ENCODE measurements around the gene NTRK3. TPM values are rescaled to one million over a fixed set of nuclear protein-coding genes. Genes with fewer than 3 reads are reported as not detected.

Gene NTRK3
- total and polyA plus RNA-seq, 8 donors: 4.1 to 9.8 (median 7.4) TPM

GRCh38 chr15:88132499-88132898 is 124.0 kb downstream of the NTRK3 start:
- TF ChIP-seq CTCF (IDR thresholded peaks at IDR 0.05): no peak
- H3K4me1 ChIP-seq: no peaks in the 10 kb centered on the region
- H3K36me3 ChIP-seq: no peaks in the 10 kb centered on the region
- no peak overlapping the region for H3K27ac ChIP-seq
- no peaks in the 10 kb centered on the region for H3K27me3 ChIP-seq
- H3K4me3 ChIP-seq: no peak overlapping the region
- DNase-seq (no peak), ATAC-seq (no peak)
- no peaks in the 10 kb centered on the region for H3K9me3 ChIP-seq
- intact Hi-C loops (cut with DNase I): no loop called here

GRCh38 chr15:88131937-88132336 is 124.6 kb downstream of the NTRK3 start:
- Histone ChIP-seq H3K4me1 (no peaks in the 10 kb centered on the region), H3K27ac (no peak overlapping the region), H3K9me3 (no peaks in the 10 kb centered on the region), H3K4me3 (no peak overlapping the region), H3K27me3 (no peaks in the 10 kb centered on the region), H3K36me3 (no peaks in the 10 kb centered on the region)
- DNase-seq (no peak), ATAC-seq (no peak)
- intact Hi-C loops (cut with DNase I): no loop called here
- TF ChIP-seq CTCF (IDR thresholded peaks at IDR 0.05): no peak

GRCh38 chr15:88127432-88127790 is 129.1 kb downstream of the NTRK3 start:
- intact Hi-C loops (cut with DNase I): no loop called here
- Histone ChIP-seq H3K36me3 (no peaks in the 10 kb centered on the region), H3K4me1 (no peaks in the 10 kb centered on the region), H3K9me3 (no peaks in the 10 kb centered on the region), H3K4me3 (no peak overlapping the region), H3K27ac (no peak overlapping the region), H3K27me3 (no peaks in the 10 kb centered on the region)
- TF ChIP-seq CTCF (IDR thresholded peaks at IDR 0.05): no peak
- no peak for ATAC-seq
- DNase-seq: no peak

- Histone ChIP-seq H3K4me3 (no peak overlapping the region), H3K27me3 (no peaks in the 10 kb centered on the region), H3K36me3 (no peaks in the 10 kb centered on the region), H3K9me3 (no peaks in the 10 kb centered on the region), H3K4me1 (no peaks in the 10 kb centered on the region), H3K27ac (no peak overlapping the region)
- DNase-seq (no peak), ATAC-seq (no peak)
- intact Hi-C loops (cut with DNase I): no loop called here
- no peak for TF ChIP-seq CTCF (IDR thresholded peaks at IDR 0.05)
These were observed 129.7 kb downstream of the NTRK3 start for GRCh38 chr15:88126695-88127431.

- TF ChIP-seq CTCF (IDR thresholded peaks at IDR 0.05): no peak
- intact Hi-C loops (cut with DNase I): no loop called here
These were observed 131.0 kb downstream of the NTRK3 start for GRCh38 chr15:88125576-88125975.

More at GRCh38 chr15:88125576-88125975, 131.0 kb downstream of the NTRK3 start:
- no peaks in the 10 kb centered on the region for H3K9me3 ChIP-seq
- DNase-seq (no peak), ATAC-seq (no peak)
- no peaks in the 10 kb centered on the region for H3K27me3 ChIP-seq
- H3K4me3 ChIP-seq: no peak overlapping the region
- no peaks in the 10 kb centered on the region for H3K4me1 ChIP-seq
- no peak overlapping the region for H3K27ac ChIP-seq
- H3K36me3 ChIP-seq: no peaks in the 10 kb centered on the region
